ENCODE measurements around the gene OSBPL10. TPM values are rescaled to one million over a fixed set of nuclear protein-coding genes. Genes with fewer than 3 reads are reported as not detected.

OSBPL10 gene
- total RNA-seq, 2 experiments from 2014 or later, result 6.1 to 6.4 TPM

GRCh38 chr3:31911643-31912042, 69.4 kb downstream of the OSBPL10 start:
- Mint-ChIP-seq H3K27ac (no peak overlapping the region), H3K4me3 (no peak overlapping the region), H3K9me3 (no peaks in the 10 kb centered on the region), H3K27me3 (ENCODE audit: low read depth) (no peaks in the 10 kb centered on the region), H3K4me1 (ENCODE audit: low read depth) (peaks cover 8% of the 10 kb centered on the region), H3K36me3 (ENCODE audit: low read depth) (no peaks in the 10 kb centered on the region)
- no peak for DNase-seq
- CTCF ChIA-PET, result interaction anchor here (0.6 to 0.8 kb wide), 4 partner anchors 12 to 379 kb away, joined by 3 to 5 read pairs (median 4); no protein-coding TSS in a partner anchor
- intact Hi-C loops (cut with micrococcal nuclease), result loop anchor here (10.0 kb wide), 1 partner anchor 357 kb away; no protein-coding TSS in a partner anchor

GRCh38 chr3:31911124-31911523, 69.9 kb downstream of the OSBPL10 start:
- no peaks in the 10 kb centered on the region for H3K9me3 Mint-ChIP-seq
- H3K27ac Mint-ChIP-seq, result no peak overlapping the region
- intact Hi-C loops (cut with micrococcal nuclease), result loop anchor here (10.0 kb wide), 1 partner anchor 356 kb away; no protein-coding TSS in a partner anchor
- DNase-seq, result no peak
- H3K4me3 Mint-ChIP-seq, result no peak overlapping the region
- H3K27me3 Mint-ChIP-seq (ENCODE audit: low read depth), result no peaks in the 10 kb centered on the region
- no peaks in the 10 kb centered on the region for H3K36me3 Mint-ChIP-seq (ENCODE audit: low read depth)
- CTCF ChIA-PET, result interaction anchor here (0.8 kb wide), 1 partner anchor 22 kb away, joined by 3 read pairs; no protein-coding TSS in a partner anchor
- peaks cover 2% of the 10 kb centered on the region for H3K4me1 Mint-ChIP-seq (ENCODE audit: low read depth)

- CTCF ChIA-PET, result no interaction called here
- Mint-ChIP-seq H3K27me3 (ENCODE audit: low read depth) (no peaks in the 10 kb centered on the region), H3K36me3 (ENCODE audit: low read depth) (no peaks in the 10 kb centered on the region), H3K9me3 (no peaks in the 10 kb centered on the region), H3K4me1 (ENCODE audit: low read depth) (peaks cover 3% of the 10 kb centered on the region), H3K4me3 (no peak overlapping the region), H3K27ac (no peak overlapping the region)
- DNase-seq, result no peak
- intact Hi-C loops (cut with micrococcal nuclease), result no loop called here
These were observed 71.6 kb downstream of the OSBPL10 start for GRCh38 chr3:31909455-31909854.

GRCh38 chr3:31908391-31909097, 72.5 kb downstream of the OSBPL10 start:
- Mint-ChIP-seq H3K27me3 (ENCODE audit: low read depth) (no peaks in the 10 kb centered on the region), H3K27ac (no peak overlapping the region), H3K4me3 (no peak overlapping the region), H3K4me1 (ENCODE audit: low read depth) (peaks cover 10% of the 10 kb centered on the region), H3K36me3 (ENCODE audit: low read depth) (no peaks in the 10 kb centered on the region), H3K9me3 (no peaks in the 10 kb centered on the region)
- DNase-seq, result no peak
- intact Hi-C loops (cut with micrococcal nuclease), result no loop called here
- CTCF ChIA-PET, result no interaction called here

GRCh38 chr3:31906182-31906581, 74.9 kb downstream of the OSBPL10 start:
- intact Hi-C loops (cut with micrococcal nuclease), result no loop called here
- CTCF ChIA-PET, result no interaction called here
- Mint-ChIP-seq H3K27me3 (ENCODE audit: low read depth) (no peaks in the 10 kb centered on the region), H3K4me3 (no peak overlapping the region), H3K9me3 (no peaks in the 10 kb centered on the region), H3K36me3 (ENCODE audit: low read depth) (no peaks in the 10 kb centered on the region), H3K27ac (no peak overlapping the region), H3K4me1 (ENCODE audit: low read depth) (peaks cover 13% of the 10 kb centered on the region)
- no peak for DNase-seq

- Mint-ChIP-seq H3K4me1 (ENCODE audit: low read depth) (peaks cover 22% of the 10 kb centered on the region), H3K36me3 (ENCODE audit: low read depth) (no peaks in the 10 kb centered on the region), H3K9me3 (no peaks in the 10 kb centered on the region), H3K27me3 (ENCODE audit: low read depth) (no peaks in the 10 kb centered on the region), H3K4me3 (no peak overlapping the region), H3K27ac (no peak overlapping the region)
- intact Hi-C loops (cut with micrococcal nuclease), result no loop called here
- CTCF ChIA-PET, result no interaction called here
- DNase-seq, result no peak
These were observed 77.2 kb downstream of the OSBPL10 start for GRCh38 chr3:31903686-31904431.

GRCh38 chr3:31900583-31900982, 80.5 kb downstream of the OSBPL10 start:
- H3K4me3 Mint-ChIP-seq, result no peak overlapping the region
- H3K4me1 Mint-ChIP-seq (ENCODE audit: low read depth), result peaks cover 20% of the 10 kb centered on the region
- no peaks in the 10 kb centered on the region for H3K9me3 Mint-ChIP-seq
- intact Hi-C loops (cut with micrococcal nuclease), result no loop called here
- no peaks in the 10 kb centered on the region for H3K36me3 Mint-ChIP-seq (ENCODE audit: low read depth)
- DNase-seq, result no peak
- CTCF ChIA-PET, result no interaction called here
- no peaks in the 10 kb centered on the region for H3K27me3 Mint-ChIP-seq (ENCODE audit: low read depth)
- H3K27ac Mint-ChIP-seq, result no peak overlapping the region

GRCh38 chr3:31896648-31897433, 84.2 kb downstream of the OSBPL10 start:
- intact Hi-C loops (cut with micrococcal nuclease), result no loop called here
- peaks cover 13% of the 10 kb centered on the region for H3K4me1 Mint-ChIP-seq (ENCODE audit: low read depth)
- H3K9me3 Mint-ChIP-seq, result no peaks in the 10 kb centered on the region
- CTCF ChIA-PET, result no interaction called here
- no peak overlapping the region for H3K4me3 Mint-ChIP-seq
- no peaks in the 10 kb centered on the region for H3K36me3 Mint-ChIP-seq (ENCODE audit: low read depth)
- H3K27me3 Mint-ChIP-seq (ENCODE audit: low read depth), result peaks cover 2% of the 10 kb centered on the region
- H3K27ac Mint-ChIP-seq, result no peak overlapping the region
- DNase-seq, result no peak

GRCh38 chr3:31896026-31896425, 85.0 kb downstream of the OSBPL10 start:
- H3K4me3 Mint-ChIP-seq, result no peak overlapping the region
- no peak for DNase-seq
- intact Hi-C loops (cut with micrococcal nuclease), result no loop called here
- H3K27me3 Mint-ChIP-seq (ENCODE audit: low read depth), result peaks cover 4% of the 10 kb centered on the region
- CTCF ChIA-PET, result no interaction called here
- no peaks in the 10 kb centered on the region for H3K9me3 Mint-ChIP-seq
- H3K36me3 Mint-ChIP-seq (ENCODE audit: low read depth), result no peaks in the 10 kb centered on the region
- no peak overlapping the region for H3K27ac Mint-ChIP-seq
- peaks cover 8% of the 10 kb centered on the region for H3K4me1 Mint-ChIP-seq (ENCODE audit: low read depth)

- H3K36me3 Mint-ChIP-seq (ENCODE audit: low read depth), result no peaks in the 10 kb centered on the region
- no peak for DNase-seq
- H3K4me1 Mint-ChIP-seq (ENCODE audit: low read depth), result peaks cover 5% of the 10 kb centered on the region
- H3K4me3 Mint-ChIP-seq, result no peak overlapping the region
- peaks cover 4% of the 10 kb centered on the region for H3K27me3 Mint-ChIP-seq (ENCODE audit: low read depth)
- CTCF ChIA-PET, result interaction anchor here (0.8 kb wide), 1 partner anchor 12 kb away, joined by 3 read pairs; no protein-coding TSS in a partner anchor
- intact Hi-C loops (cut with micrococcal nuclease), result no loop called here
- no peak overlapping the region for H3K27ac Mint-ChIP-seq
- no peaks in the 10 kb centered on the region for H3K9me3 Mint-ChIP-seq
These were observed 85.6 kb downstream of the OSBPL10 start for GRCh38 chr3:31895471-31895870.

GRCh38 chr3:31892916-31893573, 88.0 kb downstream of the OSBPL10 start:
- intact Hi-C loops (cut with micrococcal nuclease), result no loop called here
- CTCF ChIA-PET, result no interaction called here
- Mint-ChIP-seq H3K27ac (no peak overlapping the region), H3K4me3 (no peak overlapping the region), H3K27me3 (ENCODE audit: low read depth) (peaks cover 11% of the 10 kb centered on the region), H3K9me3 (no peaks in the 10 kb centered on the region), H3K4me1 (ENCODE audit: low read depth) (no peaks in the 10 kb centered on the region), H3K36me3 (ENCODE audit: low read depth) (no peaks in the 10 kb centered on the region)
- DNase-seq, result no peak

GRCh38 chr3:31892500-31892899, 88.6 kb downstream of the OSBPL10 start:
- no peak for DNase-seq
- H3K27ac Mint-ChIP-seq, result no peak overlapping the region
- intact Hi-C loops (cut with micrococcal nuclease), result no loop called here
- H3K9me3 Mint-ChIP-seq, result no peaks in the 10 kb centered on the region
- H3K36me3 Mint-ChIP-seq (ENCODE audit: low read depth), result no peaks in the 10 kb centered on the region
- no peak overlapping the region for H3K4me3 Mint-ChIP-seq
- H3K27me3 Mint-ChIP-seq (ENCODE audit: low read depth), result peaks cover 11% of the 10 kb centered on the region
- CTCF ChIA-PET, result no interaction called here
- no peaks in the 10 kb centered on the region for H3K4me1 Mint-ChIP-seq (ENCODE audit: low read depth)

Measured in activated naive CD4-positive, alpha-beta T cell treated with anti-CD3 and anti-CD28 coated beads for 36 hours (primary cell).